PC-3 (cell line): ENCODE measurements around the gene P2RY8. TPM values are rescaled to one million over a fixed set of nuclear protein-coding genes. Genes with fewer than 3 reads are reported as not detected.

Experiments
- ATAC-seq: fragments of 200-7000 bp; cut with Tn5 transposase; 2 replicates; pipeline ENCODE4 v1.9.1; 2020; ENCODE audit warnings: mild to moderate bottlenecking, moderate library complexity
- BruUV-seq: library from RNA; stranded (reverse); fragments of 400-500 nt; replicated peaks from 2 replicates; lab custom pipeline; 2021; lab: Mats Ljungman, UMichigan
- CTCF ChIA-PET: fragments of 300-600 bp; sonication (Branson Sonifier 250); formaldehyde crosslinking; loops from one replicate; lab custom pipeline; 2022; ENCODE audit warnings: antibody characterized with exemption; lab: Charles Lee
- POLR2A ChIA-PET: fragments of 300-600 bp; sonication (Branson Sonifier 250); formaldehyde crosslinking; loops from one replicate; lab custom pipeline; 2022; ENCODE audit warnings: antibody characterized with exemption; ENCODE audit not compliant: unreplicated experiment; lab: Charles Lee
- DNase-seq: peaks from one replicate; pipeline ENCODE4 v3.0.0-alpha.2; 2015
- H2AFZ ChIP-seq: fragments of 300-600 bp; sonication (generic); 2 replicates; pipeline ENCODE4 v1.6.0; 2016; ENCODE audit warnings: antibody characterized with exemption, low read length
- H3F3A ChIP-seq: fragments of 300-600 bp; sonication (generic); one replicate; pipeline ENCODE4 v1.6.0; 2017; ENCODE audit warnings: antibody characterized with exemption, low read length, control low read depth, mild to moderate bottlenecking; ENCODE audit not compliant: unreplicated experiment
- H3K27ac ChIP-seq: fragments of 300-600 bp; sonication (generic); 2 replicates; pipeline ENCODE4 v1.5.1; 2016; ENCODE audit warnings: mild to moderate bottlenecking, low read length
- H3K27me3 ChIP-seq: fragments of 300-600 bp; sonication (generic); 2 replicates; pipeline ENCODE4 v1.6.1; 2016; ENCODE audit warnings: low read length, mixed read lengths
- H3K36me3 ChIP-seq: fragments of 300-600 bp; sonication (generic); 2 replicates; pipeline ENCODE4 v1.6.1; 2016; ENCODE audit warnings: low read depth, mixed run types, low read length, mixed read lengths
- H3K4me1 ChIP-seq: fragments of 300-600 bp; sonication (generic); 2 replicates; pipeline ENCODE4 v1.5.1; 2016; ENCODE audit warnings: low read length; ENCODE audit not compliant: insufficient read depth
- H3K4me2 ChIP-seq: fragments of 300-600 bp; sonication (generic); 2 replicates; pipeline ENCODE4 v1.6.0; 2016; ENCODE audit warnings: low read length
- H3K4me3 ChIP-seq: fragments of 300-600 bp; sonication (generic); 2 replicates; pipeline ENCODE4 v1.5.1; 2016; ENCODE audit warnings: mild to moderate bottlenecking, low read length, mixed read lengths
- H3K79me2 ChIP-seq: fragments of 300-600 bp; sonication (generic); 2 replicates; pipeline ENCODE4 v1.6.1; 2017; ENCODE audit warnings: low read length, mixed read lengths
- H3K9ac ChIP-seq: fragments of 300-600 bp; sonication (generic); 2 replicates; pipeline ENCODE4 v1.6.0; 2016; ENCODE audit warnings: mild to moderate bottlenecking, low read length
- H3K9me2 ChIP-seq: fragments of 300-600 bp; sonication (generic); replicated peaks from 2 replicates; pipeline ENCODE4 v1.6.1; 2016; ENCODE audit warnings: mixed run types, low read length, mixed read lengths
- H3K9me3 ChIP-seq: fragments of 300-600 bp; sonication (generic); 2 replicates; pipeline ENCODE4 v1.6.1; 2016; ENCODE audit warnings: low read length, mixed read lengths
- H4K20me1 ChIP-seq: fragments of 300-600 bp; sonication (generic); 2 replicates; pipeline ENCODE4 v1.6.1; 2016; ENCODE audit warnings: low read length, mixed read lengths
- EZH2 ChIP-seq: fragments of 300-600 bp; sonication (generic); IDR thresholded peaks from one replicate; pipeline ENCODE4 v1.6.1; 2017; ENCODE audit warnings: antibody characterized with exemption, mild to moderate bottlenecking, low read length; ENCODE audit not compliant: unreplicated experiment
- EZH2phosphoT487 ChIP-seq: fragments of 300-600 bp; sonication (generic); IDR thresholded peaks from 2 replicates; pipeline ENCODE4 v1.6.1; 2018; ENCODE audit warnings: mild to moderate bottlenecking, antibody characterized with exemption, low read length, borderline replicate concordance
- intact Hi-C: fragments of 100-400 bp; cut with micrococcal nuclease; formaldehyde crosslinking; loops from 2 replicates; pipeline ENCODE4 v1.9.0; 2023
- total RNA-seq: library from RNA; depleted of rRNA; stranded (reverse); fragments of >200 nt; gene quantifications from 2 replicates; pipeline ENCODE4 v1.2.3, GENCODE V29; 2014
- TF ChIP-seq, protein P1 (sequence below): fragments of 300-600 bp; sonication (generic); conservative IDR thresholded peaks from 2 replicates; pipeline ENCODE4 v1.5.1; 2017; ENCODE audit warnings: antibody characterized with exemption, low read depth, mild to moderate bottlenecking, low read length

The P2RY8 gene
- total RNA-seq, 1 experiment from 2014 or later, result not detected

- Histone ChIP-seq H2AFZ (no peak overlapping the region), H3K79me2 (no peaks in the 10 kb centered on the region), H3K27ac (no peak overlapping the region), H3K27me3 (no peaks in the 10 kb centered on the region), H3K4me3 (no peak overlapping the region), H3K4me1 (no peaks in the 10 kb centered on the region), H3K4me2 (no peak overlapping the region), H3K36me3 (no peaks in the 10 kb centered on the region), H3K9me2 (no peaks in the 10 kb centered on the region), H3K9ac (no peak overlapping the region), H3F3A (no peaks in the 10 kb centered on the region), H4K20me1 (no peaks in the 10 kb centered on the region), H3K9me3 (no peaks in the 10 kb centered on the region)
- no TSS peak for BruUV-seq
- CTCF ChIA-PET, result no interaction called here
- DNase-seq (no peak), ATAC-seq (no peak)
- intact Hi-C loops, result no loop called here
- POLR2A ChIA-PET, result no interaction called here
- TF ChIP-seq, protein P1, sequence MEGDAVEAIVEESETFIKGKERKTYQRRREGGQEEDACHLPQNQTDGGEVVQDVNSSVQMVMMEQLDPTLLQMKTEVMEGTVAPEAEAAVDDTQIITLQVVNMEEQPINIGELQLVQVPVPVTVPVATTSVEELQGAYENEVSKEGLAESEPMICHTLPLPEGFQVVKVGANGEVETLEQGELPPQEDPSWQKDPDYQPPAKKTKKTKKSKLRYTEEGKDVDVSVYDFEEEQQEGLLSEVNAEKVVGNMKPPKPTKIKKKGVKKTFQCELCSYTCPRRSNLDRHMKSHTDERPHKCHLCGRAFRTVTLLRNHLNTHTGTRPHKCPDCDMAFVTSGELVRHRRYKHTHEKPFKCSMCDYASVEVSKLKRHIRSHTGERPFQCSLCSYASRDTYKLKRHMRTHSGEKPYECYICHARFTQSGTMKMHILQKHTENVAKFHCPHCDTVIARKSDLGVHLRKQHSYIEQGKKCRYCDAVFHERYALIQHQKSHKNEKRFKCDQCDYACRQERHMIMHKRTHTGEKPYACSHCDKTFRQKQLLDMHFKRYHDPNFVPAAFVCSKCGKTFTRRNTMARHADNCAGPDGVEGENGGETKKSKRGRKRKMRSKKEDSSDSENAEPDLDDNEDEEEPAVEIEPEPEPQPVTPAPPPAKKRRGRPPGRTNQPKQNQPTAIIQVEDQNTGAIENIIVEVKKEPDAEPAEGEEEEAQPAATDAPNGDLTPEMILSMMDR, result no peak
- TF ChIP-seq EZH2 (no peak), EZH2phosphoT487 (no peak)
Observed at GRCh38 chrX:1442016-1442665, 94.8 kb downstream of the P2RY8 start.

DNA sequence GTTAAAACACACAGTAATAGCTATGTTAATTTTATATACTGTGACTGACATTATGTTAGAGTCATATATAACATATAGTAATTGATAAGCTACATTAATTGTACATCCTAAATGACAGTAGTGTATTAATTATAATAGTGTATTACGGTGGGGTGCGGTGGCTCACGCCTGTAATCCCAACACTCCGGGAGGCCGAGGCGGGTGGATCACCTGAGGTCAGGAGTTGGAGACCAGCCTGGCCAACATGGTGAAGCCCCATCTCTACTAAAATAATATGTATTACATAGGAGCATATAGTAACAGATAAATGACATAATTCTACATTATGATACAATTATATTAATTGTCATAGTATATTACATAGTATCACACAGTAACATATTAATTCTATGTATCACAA is 96.5 kb downstream of the P2RY8 start:
- Histone ChIP-seq H3F3A (no peaks in the 10 kb centered on the region), H3K9ac (no peak overlapping the region), H3K4me1 (no peaks in the 10 kb centered on the region), H3K4me2 (no peak overlapping the region), H4K20me1 (no peaks in the 10 kb centered on the region), H3K4me3 (no peak overlapping the region), H3K27ac (no peak overlapping the region), H3K9me2 (no peaks in the 10 kb centered on the region), H3K9me3 (no peaks in the 10 kb centered on the region), H2AFZ (no peak overlapping the region), H3K36me3 (no peaks in the 10 kb centered on the region), H3K27me3 (no peaks in the 10 kb centered on the region), H3K79me2 (no peaks in the 10 kb centered on the region)
- ATAC-seq, result no peak
- CTCF ChIA-PET, result no interaction called here
- BruUV-seq, result no TSS peak
- intact Hi-C loops, result no loop called here
- POLR2A ChIA-PET, result no interaction called here
- TF ChIP-seq EZH2 (no peak), EZH2phosphoT487 (no peak)
- TF ChIP-seq, protein P1, result no peak
- no peak for DNase-seq

- POLR2A ChIA-PET, result no interaction called here
- Histone ChIP-seq H3F3A (no peaks in the 10 kb centered on the region), H3K9ac (no peak overlapping the region), H3K9me2 (no peaks in the 10 kb centered on the region), H3K4me3 (no peak overlapping the region), H3K36me3 (no peaks in the 10 kb centered on the region), H3K4me1 (no peaks in the 10 kb centered on the region), H2AFZ (no peak overlapping the region), H3K27ac (no peak overlapping the region), H3K4me2 (no peak overlapping the region), H3K9me3 (no peaks in the 10 kb centered on the region), H3K79me2 (no peaks in the 10 kb centered on the region), H3K27me3 (no peaks in the 10 kb centered on the region), H4K20me1 (no peaks in the 10 kb centered on the region)
- CTCF ChIA-PET, result no interaction called here
- no TSS peak for BruUV-seq
- ATAC-seq, result no peak
- intact Hi-C loops, result no loop called here
- DNase-seq, result no peak
- TF ChIP-seq EZH2, result no peak
- TF ChIP-seq, protein P1, result no peak
- no peak for TF ChIP-seq EZH2phosphoT487
Observed at GRCh38 chrX:1435241-1435895, 101.6 kb downstream of the P2RY8 start.
